Fibroblast of lung (primary cell): ENCODE results near the gene DEFB114. TPM values are rescaled to one million over a fixed set of nuclear protein-coding genes. Genes with fewer than 3 reads are reported as not detected.

ENCODE experiments used
- DNase-seq, 2 donors: peaks; one replicate each; pipeline versions ENCODE4 v3.0.0 to v3.0.0-alpha.2; 2010; ENCODE audit warnings: low read depth in 2 of 2
- H2AFZ ChIP-seq: 2 replicates; pipeline ENCODE4 v1.5.1; 2012; ENCODE audit warnings: low read length, control low read depth, inconsistent platforms
- H3K27ac ChIP-seq: 2 replicates; pipeline ENCODE4 v1.5.1; 2011; ENCODE audit warnings: low read length, control low read depth; ENCODE audit not compliant: insufficient read depth
- H3K27me3 ChIP-seq: 2 replicates; pipeline ENCODE4 v1.5.1; 2011; ENCODE audit warnings: mild to moderate bottlenecking, low read length; ENCODE audit not compliant: control insufficient read depth, insufficient read depth
- H3K36me3 ChIP-seq: 2 replicates; pipeline ENCODE4 v1.5.1; 2011; ENCODE audit warnings: low read length; ENCODE audit not compliant: control insufficient read depth, insufficient read depth
- H3K4me1 ChIP-seq: 2 replicates; pipeline ENCODE4 v1.5.1; 2011; ENCODE audit warnings: low read length; ENCODE audit not compliant: control insufficient read depth, insufficient read depth; ENCODE audit errors: extremely low read depth
- H3K4me2 ChIP-seq: 2 replicates; pipeline ENCODE4 v1.5.1; 2011; ENCODE audit warnings: low read length, control low read depth; ENCODE audit not compliant: insufficient read depth; ENCODE audit errors: extremely low read depth
- H3K4me3 ChIP-seq, 4 experiments: fragments of 200-600 bp in 1 of 4; sonication (generic) in 1 of 4; replicated peaks in 1 of 4; 2 replicates each; pipeline ENCODE4 v1.5.1; 2011 to 2016; ENCODE audit warnings: low read length in 4 of 4, low read depth in 3 of 4, mild to moderate bottlenecking in 3 of 4, control low read depth in 2 of 4, inconsistent platforms in 1 of 4, mixed read lengths in 1 of 4; ENCODE audit not compliant: insufficient read depth in 1 of 4; ENCODE audit errors: control extremely low read depth in 1 of 4
- H3K79me2 ChIP-seq: 2 replicates; pipeline ENCODE4 v1.5.1; 2012; ENCODE audit warnings: mild to moderate bottlenecking, low read length, inconsistent platforms; ENCODE audit not compliant: control insufficient read depth, insufficient read depth
- H3K9ac ChIP-seq: 2 replicates; pipeline ENCODE4 v1.5.1; 2011; ENCODE audit warnings: mild to moderate bottlenecking, low read length, control low read depth; ENCODE audit not compliant: insufficient read depth
- H3K9me3 ChIP-seq: 2 replicates; pipeline ENCODE4 v1.5.1; 2012; ENCODE audit warnings: low read depth, low read length; ENCODE audit not compliant: control insufficient read depth, insufficient read depth
- H4K20me1 ChIP-seq: 2 replicates; pipeline ENCODE4 v1.5.1; 2011; ENCODE audit warnings: low read length; ENCODE audit not compliant: control insufficient read depth, insufficient read depth; ENCODE audit errors: extremely low read depth
- CTCF ChIP-seq, 2 donors: IDR thresholded peaks in 1 of 2; conservative IDR thresholded peaks in 1 of 2; 1 replicate in 1 of 2; 2 replicates in 1 of 2; pipeline ENCODE4 v1.5.1; 2011 to 2012; ENCODE audit warnings: low read length in 2 of 2, control low read depth in 1 of 2, inconsistent platforms in 1 of 2, low read depth in 1 of 2, mild to moderate bottlenecking in 1 of 2
- EZH2 ChIP-seq: IDR thresholded peaks from 2 replicates; pipeline ENCODE4 v1.5.1; 2012; ENCODE audit warnings: low read length, control low read depth, mild to moderate bottlenecking; ENCODE audit errors: missing control alignments
- polyA plus RNA-seq, 2 donors: library from polyadenylated mRNA; depleted of rRNA in 1 of 2; stranded (reverse) in 1 of 2; unstranded in 1 of 2; fragments of >200 nt; gene quantifications; 2 replicates each; pipeline ENCODE4 v1.2.1, GENCODE V29; 2011 to 2012; ENCODE audit warnings: missing spikeins in 1 of 2
- total RNA-seq: library from RNA; depleted of rRNA; stranded (reverse); fragments of >200 nt; gene quantifications from 2 replicates; pipeline ENCODE4 v1.2.1, GENCODE V29; 2014

Gene DEFB114
- total and polyA plus RNA-seq, 2 donors (not counting 1 experiment from before 2014, with no cell fraction given), result not detected

- Histone ChIP-seq H3K36me3 (no peaks in the 10 kb centered on the region), H3K4me1 (no peaks in the 10 kb centered on the region), H3K4me2 (no peak overlapping the region), H4K20me1 (no peaks in the 10 kb centered on the region), H3K79me2 (no peaks in the 10 kb centered on the region), H3K9me3 (no peaks in the 10 kb centered on the region), H3K27me3 (no peaks in the 10 kb centered on the region), H3K4me3 (no peak overlapping the region), H3K27ac (no peak overlapping the region), H2AFZ (no peak overlapping the region), H3K9ac (no peak overlapping the region)
- DNase-seq, result no peak
- no peak for TF ChIP-seq CTCF (conservative IDR thresholded peaks at IDR 0.05 in 1 of 2, IDR thresholded peaks at IDR 0.05 in 1 of 2; ENCODE audit: low read depth in 1 of 2, low read length in 2 of 2)
- no peak for TF ChIP-seq EZH2
Measured at GRCh38 chr6:49935387-49935786, 28.6 kb downstream of the DEFB114 start.

GRCh38 chr6:49934770-49935169, 29.2 kb downstream of the DEFB114 start:
- Histone ChIP-seq H3K27ac (no peak overlapping the region), H4K20me1 (no peaks in the 10 kb centered on the region), H3K4me2 (no peak overlapping the region), H3K4me1 (no peaks in the 10 kb centered on the region), H3K9ac (no peak overlapping the region), H3K4me3 (no peak overlapping the region), H3K36me3 (no peaks in the 10 kb centered on the region), H2AFZ (no peak overlapping the region), H3K9me3 (no peaks in the 10 kb centered on the region), H3K79me2 (no peaks in the 10 kb centered on the region), H3K27me3 (no peaks in the 10 kb centered on the region)
- DNase-seq, result no peak
- TF ChIP-seq CTCF (conservative IDR thresholded peaks at IDR 0.05 in 1 of 2, IDR thresholded peaks at IDR 0.05 in 1 of 2; ENCODE audit: low read depth in 1 of 2, low read length in 2 of 2) (no peak), EZH2 (no peak)

- TF ChIP-seq CTCF (conservative IDR thresholded peaks at IDR 0.05 in 1 of 2, IDR thresholded peaks at IDR 0.05 in 1 of 2; ENCODE audit: low read depth in 1 of 2, low read length in 2 of 2), result no peak
- no peak for TF ChIP-seq EZH2
- Histone ChIP-seq H3K36me3 (no peaks in the 10 kb centered on the region), H3K27me3 (no peaks in the 10 kb centered on the region), H3K4me3 (no peak overlapping the region), H3K4me1 (no peaks in the 10 kb centered on the region), H3K27ac (no peak overlapping the region), H3K9me3 (no peaks in the 10 kb centered on the region), H4K20me1 (no peaks in the 10 kb centered on the region), H3K9ac (no peak overlapping the region), H3K79me2 (no peaks in the 10 kb centered on the region), H3K4me2 (no peak overlapping the region), H2AFZ (no peak overlapping the region)
- no peak for DNase-seq
Measured at GRCh38 chr6:49933526-49933925, 30.4 kb downstream of the DEFB114 start.
